Measurements from ENCODE around the gene FGD5. TPM values are rescaled to one million over a fixed set of nuclear protein-coding genes. Genes with fewer than 3 reads are reported as not detected.

FGD5 gene
- total RNA-seq, result 10 to 100 TPM; 34.7 to 35.4 TPM
- long read RNA-seq, donor 1, full-length matches to known transcripts, result 1 of 15 reads
- long read RNA-seq, donor 1, partial matches to known transcripts, result 6 of 15 reads
- long read RNA-seq, donor 1, other reads (novel, unspliced or antisense), result 8 of 15 reads
- long read RNA-seq, donor 2, full-length matches to known transcripts, result 1 of 8 reads
- long read RNA-seq, donor 2, partial matches to known transcripts, result 2 of 8 reads
- long read RNA-seq, donor 2, other reads (novel, unspliced or antisense), result 5 of 8 reads

GRCh38 chr3:14818804-14819500 lies at the start of gene FGD5:
FGD5 (plus strand) TSS chr3:14818962; CDS start chr3:14819072, 110 bp downstream.
- DNase-seq (ENCODE audit: low spot score), result peak; percentile 61

DNA sequence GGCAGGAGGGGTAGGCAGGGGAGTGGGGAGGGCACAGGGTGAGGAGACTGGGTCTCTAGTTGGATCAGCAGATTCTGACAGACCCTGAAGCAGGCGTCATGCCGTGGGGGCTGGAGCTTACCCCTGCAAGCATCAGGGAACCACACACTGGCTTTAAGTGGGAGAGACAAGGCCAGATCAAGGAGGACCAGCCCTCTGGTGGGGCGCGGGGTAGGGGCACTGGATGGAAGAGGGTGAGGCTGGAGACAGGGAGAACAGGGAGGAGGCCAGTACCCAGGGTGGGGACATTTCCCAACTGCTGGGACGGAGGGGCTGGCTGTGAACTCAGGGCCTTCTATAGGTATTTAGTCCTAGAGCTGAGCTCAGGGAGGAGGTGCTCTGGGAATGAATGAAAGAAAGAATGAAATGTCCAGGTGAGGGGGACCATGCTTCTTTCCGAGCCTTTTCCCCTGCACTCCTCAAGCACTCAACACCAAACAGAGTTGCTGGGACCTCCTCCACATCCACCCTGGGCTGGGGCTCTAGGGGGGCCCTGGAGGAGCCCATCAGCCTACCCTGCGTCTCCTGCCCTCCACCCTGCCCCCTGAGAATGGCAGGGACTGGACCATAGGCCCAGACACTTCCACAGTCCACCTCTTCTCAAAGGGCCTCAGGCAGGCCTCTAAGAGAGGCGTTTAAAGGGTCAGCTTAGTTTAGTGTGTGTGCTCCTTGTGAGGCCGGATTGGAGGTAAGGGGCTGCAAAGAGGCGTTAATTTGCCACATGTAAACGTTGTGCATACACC lies 49.0 kb upstream of the FGD5 start:
- intact Hi-C loops (cut with DNase I), result no loop called here
- no peak for DNase-seq (ENCODE audit: low spot score)

More at GRCh38 chr3:14818804-14819500, at the start of gene FGD5:
- intact Hi-C loops (cut with DNase I), result no loop called here

- intact Hi-C loops (cut with DNase I), result no loop called here
- no peak for DNase-seq (ENCODE audit: low spot score)
These were observed 48.2 kb upstream of the FGD5 start for GRCh38 chr3:14770591-14770990.

- DNase-seq (ENCODE audit: low spot score), result no peak
These were observed 46.9 kb upstream of the FGD5 start for GRCh38 chr3:14771593-14772497.

GRCh38 chr3:14772533-14773138 lies 46.1 kb upstream of the FGD5 start:
- DNase-seq (ENCODE audit: low spot score), result no peak
- intact Hi-C loops (cut with DNase I), result no loop called here

More at GRCh38 chr3:14771593-14772497, 46.9 kb upstream of the FGD5 start:
- intact Hi-C loops (cut with DNase I), result no loop called here

DNA sequence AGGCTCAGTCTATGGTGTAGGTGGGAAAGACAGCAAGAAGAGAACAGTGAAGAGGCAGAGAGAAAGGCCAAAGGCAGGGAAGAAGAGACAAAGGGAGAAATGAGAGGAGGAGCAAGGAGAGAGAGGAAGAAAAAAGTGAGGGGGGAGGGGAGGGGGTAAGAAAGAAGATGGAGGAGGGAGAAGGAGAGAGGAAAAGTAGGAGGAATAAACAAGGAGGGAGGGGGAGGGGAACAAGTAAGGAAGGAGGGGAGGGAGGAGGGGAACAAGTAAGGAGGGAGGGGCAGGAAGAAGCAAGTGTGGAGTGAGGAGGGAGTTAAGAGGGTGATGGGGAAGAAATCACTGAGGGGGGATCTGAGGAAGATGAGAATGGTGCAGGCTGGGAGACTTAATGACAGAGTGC lies 45.5 kb upstream of the FGD5 start:
- intact Hi-C loops (cut with DNase I), result no loop called here
- DNase-seq (ENCODE audit: low spot score), result no peak

DNA sequence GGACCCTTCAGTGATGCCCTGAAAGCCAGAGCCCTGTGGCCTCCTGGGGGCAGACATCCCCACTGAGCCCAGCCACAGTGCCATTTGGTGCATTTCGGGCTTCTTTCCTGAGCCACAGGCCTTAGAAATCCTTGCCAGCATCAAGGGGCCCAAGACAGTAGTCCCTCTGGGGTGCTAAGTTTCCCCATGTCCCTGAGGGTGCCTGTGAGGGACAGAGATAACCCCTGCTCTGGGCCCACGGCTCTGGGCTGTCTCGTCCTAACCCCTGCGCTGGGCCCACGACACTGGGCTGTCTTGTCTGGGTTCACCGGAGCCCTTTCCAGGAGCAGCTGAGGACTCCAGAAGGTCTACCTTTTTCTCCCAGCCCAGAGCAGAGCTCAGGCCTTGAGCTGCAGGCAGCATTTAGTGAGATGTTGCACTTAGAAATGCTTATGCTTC lies 45.1 kb upstream of the FGD5 start:
- peak; percentile 58 for DNase-seq (ENCODE audit: low spot score)

DNA sequence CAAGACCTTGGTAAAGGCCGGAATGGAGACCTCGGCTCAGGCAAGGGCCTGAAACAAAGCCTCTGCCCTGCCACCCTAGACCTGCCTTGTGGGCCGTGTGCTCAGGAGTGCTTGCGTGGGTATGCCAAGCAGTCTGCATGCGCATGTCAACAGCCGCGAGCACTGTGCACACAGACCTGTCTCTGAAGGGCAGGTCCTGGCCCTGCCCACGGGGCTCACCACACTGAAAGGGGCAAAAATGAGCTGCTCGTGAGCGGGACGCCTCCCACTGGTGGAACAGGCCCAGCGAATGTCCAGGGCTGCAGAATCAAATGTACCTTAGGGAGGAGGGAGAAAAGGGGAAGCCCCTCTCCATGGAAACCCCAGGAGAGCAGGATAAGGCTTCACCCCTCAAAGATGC lies 44.3 kb upstream of the FGD5 start:
- intact Hi-C loops (cut with DNase I), result no loop called here
- no peak for DNase-seq (ENCODE audit: low spot score)

More for the DNA sequence above, 45.1 kb upstream of the FGD5 start:
- intact Hi-C loops (cut with DNase I), result no loop called here

GRCh38 chr3:14775011-14775410 lies 43.8 kb upstream of the FGD5 start:
- DNase-seq (ENCODE audit: low spot score), result no peak
- intact Hi-C loops (cut with DNase I), result no loop called here

DNA sequence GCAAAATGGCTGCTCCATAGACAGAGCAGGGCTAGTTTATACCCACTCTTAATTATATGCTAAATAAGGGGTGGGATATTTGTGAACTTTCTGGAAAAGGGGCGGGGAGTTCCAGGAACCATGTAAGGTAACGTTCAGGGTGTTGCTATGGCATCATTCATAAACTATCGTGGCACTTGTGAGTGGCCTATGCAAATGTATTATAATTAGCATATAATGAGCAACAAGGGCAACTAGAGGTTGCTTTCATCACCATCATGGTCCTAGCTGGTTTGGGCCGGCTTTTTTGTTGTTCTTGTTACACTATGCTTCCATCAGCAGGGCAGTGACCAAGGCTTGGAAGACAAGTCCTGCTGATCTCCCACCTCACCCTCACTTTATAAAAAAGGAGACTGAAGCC lies 43.2 kb upstream of the FGD5 start:
- intact Hi-C loops (cut with DNase I), result no loop called here
- no peak for DNase-seq (ENCODE audit: low spot score)

DNA sequence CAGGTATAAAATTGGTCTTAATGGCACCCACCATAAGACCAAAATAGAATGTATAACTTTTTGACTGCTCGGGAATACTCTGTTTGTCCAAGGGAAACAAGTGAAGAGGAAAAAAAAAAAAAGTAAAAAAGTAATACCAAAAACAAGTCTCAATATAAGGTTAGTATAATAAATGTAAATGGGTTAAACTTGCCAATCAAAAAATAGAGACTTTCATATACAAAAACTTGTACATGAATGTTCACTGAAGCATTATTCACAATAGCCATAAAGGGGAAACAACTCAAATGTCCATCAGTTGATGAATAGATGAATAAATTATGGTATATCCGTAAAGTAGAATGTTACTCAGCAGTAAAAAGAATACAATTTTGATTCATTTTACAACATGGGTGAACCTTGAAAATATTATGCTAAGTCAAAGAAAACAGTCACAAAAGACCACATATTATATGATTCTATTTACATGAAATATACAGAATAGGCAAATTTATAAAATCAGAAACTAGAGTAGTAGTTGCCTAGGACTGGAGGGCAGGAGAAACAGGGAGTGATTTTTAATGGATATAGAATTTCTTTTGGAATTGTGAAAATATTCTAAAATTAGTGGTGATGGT lies 39.6 kb upstream of the FGD5 start:
- intact Hi-C loops (cut with DNase I), result no loop called here

DNA sequence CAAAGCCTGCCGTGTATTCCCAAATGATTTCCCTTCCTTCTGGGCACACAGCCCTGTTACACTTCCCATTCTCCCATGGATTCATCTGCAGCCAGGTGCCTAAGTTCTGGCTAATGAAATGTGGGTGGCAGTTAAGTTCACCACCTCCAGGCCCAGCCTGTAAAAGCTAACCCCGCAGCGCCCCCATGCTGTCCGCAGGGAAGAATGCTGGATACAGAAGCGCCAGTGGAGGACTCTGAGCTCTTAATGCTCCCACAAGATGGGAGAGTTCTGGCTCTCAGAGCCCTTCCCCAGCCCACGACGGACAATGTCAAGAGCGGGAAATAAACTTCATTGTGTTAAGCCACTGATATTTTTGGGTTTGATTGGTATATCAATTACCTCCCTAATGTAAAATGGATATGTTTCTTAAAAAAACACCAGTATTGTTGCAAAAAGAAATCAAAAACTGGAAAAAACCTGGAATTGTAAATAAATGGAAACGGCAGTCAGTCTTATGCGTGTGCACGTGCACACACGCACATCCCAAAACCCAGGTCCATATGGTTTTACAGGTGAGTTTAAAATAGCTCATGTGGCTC lies 37.7 kb upstream of the FGD5 start:
- intact Hi-C loops (cut with DNase I), result no loop called here
- DNase-seq (ENCODE audit: low spot score), result peak; percentile 78

More for the DNA sequence above, 39.6 kb upstream of the FGD5 start:
- no peak for DNase-seq (ENCODE audit: low spot score)

DNA sequence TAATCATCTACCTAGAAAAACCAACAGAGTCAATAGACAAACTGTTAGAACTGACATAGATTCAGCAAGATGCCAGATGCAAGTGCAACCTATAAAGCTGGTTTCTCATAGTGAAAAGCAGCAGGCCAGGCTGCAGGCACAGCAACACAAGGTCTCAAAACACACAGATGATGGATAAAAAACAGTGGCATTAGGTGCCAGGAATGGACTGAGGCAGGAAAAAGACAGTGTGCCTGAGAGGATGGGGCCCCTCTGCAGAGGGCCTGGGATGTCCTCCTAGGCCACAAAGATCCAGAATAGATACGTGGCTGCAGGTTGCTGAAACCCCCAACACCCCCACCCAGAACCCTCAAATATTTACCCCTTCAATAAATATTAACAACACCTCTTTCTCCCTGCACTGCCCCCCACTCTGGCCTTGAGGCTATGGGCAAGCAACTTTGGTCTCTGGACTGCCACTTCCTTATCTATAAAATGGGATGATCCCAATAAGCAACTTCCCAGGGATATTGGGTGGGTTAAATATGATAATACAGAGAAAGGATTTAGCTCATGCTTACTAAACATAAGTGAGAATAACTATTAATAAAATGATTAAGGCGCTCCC lies 35.2 kb upstream of the FGD5 start:
- intact Hi-C loops (cut with DNase I), result no loop called here
- peak; percentile 47 for DNase-seq (ENCODE audit: low spot score)

DNA sequence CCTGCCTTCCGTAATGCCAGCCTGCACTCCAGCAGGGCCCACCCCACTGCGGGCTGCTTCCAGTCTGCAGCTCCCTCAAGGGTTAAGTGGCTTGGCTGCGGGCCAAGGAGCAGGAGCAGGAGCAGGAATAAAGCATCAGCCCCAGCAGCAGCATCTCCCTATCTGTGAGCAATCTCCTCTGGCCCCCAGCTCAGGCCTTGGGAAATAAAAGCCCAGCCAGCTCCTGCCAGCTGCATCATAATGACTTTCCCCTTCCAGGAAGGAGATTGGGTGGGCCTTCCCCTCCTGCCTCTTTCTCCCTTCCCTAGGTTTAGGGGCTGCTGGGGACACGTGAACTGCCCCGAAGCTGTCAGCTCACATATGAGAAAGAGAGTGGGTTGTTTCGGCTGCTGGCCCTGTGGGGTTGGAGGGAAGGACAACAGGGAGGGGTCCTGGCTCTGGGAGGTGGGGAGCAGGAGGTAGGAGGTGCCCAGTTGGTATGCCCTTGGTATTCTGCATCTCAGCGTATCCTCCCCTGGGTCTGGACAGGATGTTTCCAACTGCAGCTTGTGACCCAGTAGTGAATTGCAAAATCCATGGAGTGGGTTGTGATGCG lies 34.6 kb upstream of the FGD5 start:
- intact Hi-C loops (cut with DNase I), result no loop called here

GRCh38 chr3:14785207-14786155 lies 33.3 kb upstream of the FGD5 start:
- intact Hi-C loops (cut with DNase I), result no loop called here
- peak; percentile 72 for DNase-seq (ENCODE audit: low spot score)

More for the DNA sequence above, 34.6 kb upstream of the FGD5 start:
- peak; percentile 56 for DNase-seq (ENCODE audit: low spot score)

DNA sequence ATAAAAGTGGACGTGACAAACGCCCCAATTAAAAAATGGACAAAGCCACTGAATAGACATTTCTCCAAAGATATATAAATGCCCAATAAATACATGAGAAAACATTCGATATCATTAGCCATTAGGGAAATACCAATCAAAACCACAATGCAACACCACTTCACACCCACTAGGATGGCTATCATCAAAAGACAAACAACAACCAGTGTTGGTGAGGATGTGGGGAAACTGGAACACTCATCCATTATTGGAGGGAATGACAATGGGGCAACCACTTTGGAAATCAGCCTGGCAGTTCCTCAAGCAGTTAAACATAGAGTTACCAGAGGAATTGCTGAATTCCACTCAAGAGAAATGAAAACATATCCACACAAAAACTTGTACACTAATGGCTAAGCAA lies 32.4 kb upstream of the FGD5 start:
- DNase-seq (ENCODE audit: low spot score), result no peak
- intact Hi-C loops (cut with DNase I), result no loop called here
